Dedifferentiated amniotic fluid mesenchymal stem cell (primary cell): ENCODE data around the gene NID2.

Experiments
- DNase-seq: peaks from one replicate; pipeline ENCODE4 v3.0.0-alpha.2; 2016; ENCODE audit errors: extremely low spot score

The NID2 gene

GRCh38 chr14:52003324-52003723 lies 65.5 kb downstream of the NID2 start:
- no peak for DNase-seq

GRCh38 chr14:52002542-52002941 lies 66.3 kb downstream of the NID2 start:
- no peak for DNase-seq

GRCh38 chr14:52000696-52001095 lies 68.2 kb downstream of the NID2 start:
- no peak for DNase-seq

GRCh38 chr14:52000019-52000582 lies 68.8 kb downstream of the NID2 start:
- DNase-seq = no peak

- peak; percentile 52 for DNase-seq
These were observed 69.8 kb downstream of the NID2 start for GRCh38 chr14:51999084-51999483.

GRCh38 chr14:51998348-51998747 lies 70.5 kb downstream of the NID2 start:
- DNase-seq = no peak

GRCh38 chr14:51996148-51996746 lies 72.6 kb downstream of the NID2 start:
- peak; percentile 61 for DNase-seq

GRCh38 chr14:51993285-51993920 lies 75.5 kb downstream of the NID2 start:
- no peak for DNase-seq

GRCh38 chr14:51990488-51990887 lies 78.4 kb downstream of the NID2 start:
- DNase-seq = no peak

- peak; percentile 82 for DNase-seq
These were observed 79.3 kb downstream of the NID2 start, which contains the start of gene RTRAF for GRCh38 chr14:51989293-51990234. Gene RTRAF (plus strand): TSS chr14:51989546. CDS start chr14:51989640, 94 bp downstream.

- DNase-seq = no peak
These were observed 80.6 kb downstream of the NID2 start for GRCh38 chr14:51988221-51988620.

- DNase-seq = no peak
These were observed 87.5 kb downstream of the NID2 start for GRCh38 chr14:51981218-51981854.

GRCh38 chr14:51979088-51979709 lies 89.7 kb downstream of the NID2 start:
- DNase-seq = peak; percentile 78

- DNase-seq = no peak
These were observed 90.2 kb downstream of the NID2 start for GRCh38 chr14:51978681-51979085.

GRCh38 chr14:51977075-51977474 lies 91.8 kb downstream of the NID2 start:
- DNase-seq = no peak

GRCh38 chr14:51972566-51972965 lies 96.3 kb downstream of the NID2 start:
- DNase-seq = no peak

- DNase-seq = no peak
These were observed 98.9 kb downstream of the NID2 start for GRCh38 chr14:51969852-51970540.

- DNase-seq = no peak
These were observed 101.3 kb downstream of the NID2 start for GRCh38 chr14:51967521-51967920.

- peak; percentile 36 for DNase-seq
These were observed 105.6 kb downstream of the NID2 start for GRCh38 chr14:51963286-51963685.

GRCh38 chr14:51962711-51963110 lies 106.1 kb downstream of the NID2 start:
- no peak for DNase-seq

- no peak for DNase-seq
These were observed 108.0 kb downstream of the NID2 start for GRCh38 chr14:51960866-51961265.
